Measurements from ENCODE around the gene THUMPD1.
"Not testable (repeated sequence)": the region's sequence is repeated elsewhere in the genome, so short reads cannot be mapped to it uniquely, and the experiment has no call there.

The THUMPD1 gene

DNA sequence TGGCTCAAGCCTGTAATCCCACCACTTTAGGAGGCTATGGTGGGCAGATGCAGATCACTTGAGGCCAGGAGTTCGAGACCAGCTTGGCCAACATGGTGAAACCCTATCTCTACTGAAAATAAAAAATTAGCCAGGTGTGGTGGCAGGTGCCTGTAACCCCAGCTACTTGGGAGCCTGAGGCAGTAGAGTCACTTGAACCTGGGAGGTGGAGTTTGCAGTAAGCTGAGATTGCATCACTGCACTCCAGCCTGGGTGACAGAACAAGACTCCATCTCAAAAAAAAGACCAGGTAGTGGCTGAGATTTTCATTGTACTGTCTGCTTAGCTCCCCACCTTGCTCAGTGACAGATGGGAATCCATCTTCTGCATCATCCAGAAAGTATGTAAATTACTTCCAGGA, 22.8 kb upstream of the THUMPD1 start:
- not testable (repeated sequence) for H2BK5ac ChIP-seq (ENCODE audit: low read length); H3K4me3 ChIP-seq (ENCODE audit: low read length in 2 of 2); H3K36me3 ChIP-seq (replicated peaks in 1 of 2; ENCODE audit: control insufficient read depth in 2 of 2, insufficient read depth in 2 of 2, low read length in 2 of 2); H2BK120ac ChIP-seq (ENCODE audit: low read depth, low read length); H4K8ac ChIP-seq (ENCODE audit: low read depth, low read length); H2BK12ac ChIP-seq (ENCODE audit: low read length); H3K14ac ChIP-seq (ENCODE audit: low read length); H3K79me1 ChIP-seq (ENCODE audit: low read depth, low read length); H3K23ac ChIP-seq (ENCODE audit: low read depth, low read length, poor library complexity); H3K4me2 ChIP-seq (ENCODE audit: insufficient read depth, low read length, poor library complexity, severe bottlenecking); H3K4ac ChIP-seq (ENCODE audit: low read length); H3K4me1 ChIP-seq (ENCODE audit: control insufficient read depth in 2 of 2, insufficient read depth in 1 of 2, low read depth in 1 of 2, low read length in 2 of 2); H3K27ac ChIP-seq (replicated peaks; ENCODE audit: low read length); H2AFZ ChIP-seq (ENCODE audit: low read length); DNase-seq (ENCODE audit: low spot score); H3K27me3 ChIP-seq (ENCODE audit: control insufficient read depth in 3 of 3, insufficient read depth in 3 of 3, low read depth in 1 of 3, low read length in 3 of 3); H3K18ac ChIP-seq (ENCODE audit: low read length); H3K9ac ChIP-seq (ENCODE audit: low read depth, low read length, poor library complexity); H4K91ac ChIP-seq (ENCODE audit: low read depth, low read length, poor library complexity); H2AK5ac ChIP-seq (ENCODE audit: low read depth, low read length); H2BK15ac ChIP-seq (ENCODE audit: low read length)
- WGBS, 2 donors (ENCODE audit: extremely low coverage in 2 of 2, insufficient read length in 2 of 2, insufficient replicate concordance in 1 of 2) = no CpG with 5 or more reads among the region's 1 CpG
- H3K9me3 ChIP-seq (replicated peaks in 1 of 2; ENCODE audit: control insufficient read depth in 2 of 2, insufficient read depth in 1 of 2, low read depth in 1 of 2, low read length in 2 of 2) = peaks cover 1 to 13% of the 10 kb centered on the region in 2 donors

DNA sequence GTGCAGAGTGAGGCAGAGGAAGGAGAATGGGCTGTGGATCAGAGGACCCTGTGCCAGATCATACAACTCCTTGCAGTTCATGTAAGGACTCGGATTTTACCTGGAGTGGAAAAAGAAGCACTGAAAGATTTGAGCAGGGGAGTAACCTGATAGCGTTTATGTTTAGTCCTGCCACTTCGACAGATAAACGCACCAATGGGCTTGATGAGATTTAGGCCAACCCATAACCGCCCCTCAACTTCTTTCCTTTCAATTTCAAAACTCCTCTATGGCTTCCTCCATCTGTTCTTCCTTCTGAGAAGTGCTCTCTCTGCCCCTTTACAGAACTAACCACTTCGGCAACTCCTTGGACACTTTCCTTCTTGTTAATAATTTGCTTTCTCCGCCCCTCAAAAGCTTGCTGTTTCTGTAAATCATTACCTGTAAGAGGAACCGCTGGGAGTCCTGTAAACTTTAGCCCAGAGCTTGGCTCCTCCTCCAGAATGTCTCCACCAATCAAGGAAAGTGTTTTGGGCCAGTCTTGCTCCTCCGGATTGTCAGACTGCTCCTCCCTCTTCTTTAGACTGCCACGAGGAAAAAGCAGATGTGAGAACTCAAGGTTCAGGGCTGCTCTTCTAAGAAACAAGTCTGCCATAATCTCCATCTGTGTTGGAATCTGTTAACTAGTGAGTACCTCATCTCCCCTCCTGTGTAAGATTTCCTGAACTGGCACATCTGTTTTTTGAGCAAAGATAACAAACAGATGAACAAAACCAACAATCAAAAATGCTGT, 22.0 kb upstream of the THUMPD1 start, which contains the start of gene ACSM3:
Gene ACSM3, plus strand, starts transcription at position 554 of the 772 bp plus-strand sequence. CDS start 6,021 bp downstream, outside the sequence.
- H3K27ac ChIP-seq (replicated peaks; ENCODE audit: low read length) = no peak within 1 kb of the TSS
- no peak within 1 kb of the TSS for H2BK5ac ChIP-seq (ENCODE audit: low read length)

DNA sequence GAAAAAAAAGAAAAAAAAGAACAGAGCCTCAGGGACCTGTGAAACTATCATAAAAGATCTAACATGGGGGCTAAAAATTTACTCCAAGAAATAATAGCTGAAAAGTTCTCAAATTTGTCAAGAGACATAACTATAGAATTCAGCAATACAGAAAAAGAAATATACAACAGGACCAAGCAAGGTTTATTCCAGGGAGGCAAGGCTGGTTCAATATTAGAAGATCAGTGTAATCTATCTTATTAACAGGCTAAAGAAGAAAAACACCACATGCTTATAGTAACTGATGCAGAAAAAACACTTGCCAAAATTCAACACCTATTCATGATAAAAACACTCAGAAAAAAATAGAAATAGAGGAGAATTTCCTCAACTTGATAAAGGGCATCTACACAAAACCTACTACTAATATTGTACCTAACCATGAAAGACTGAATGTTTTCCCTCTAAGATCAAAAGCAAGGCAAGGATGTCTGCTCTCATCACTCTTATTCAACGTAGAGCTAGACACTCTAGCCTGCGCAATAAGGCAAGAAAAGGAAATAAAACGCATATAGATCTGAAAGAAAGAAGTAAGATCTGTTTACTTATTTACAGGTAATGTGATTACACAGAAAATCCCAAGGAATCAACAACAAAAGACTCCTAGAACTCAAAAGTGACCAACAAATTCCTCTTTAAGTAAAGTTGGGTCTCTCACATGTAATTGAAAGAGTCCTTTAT, 20.9 kb upstream of the THUMPD1 start:
- no peak overlapping the region for H4K8ac ChIP-seq (ENCODE audit: low read depth, low read length)
- no peaks in the 10 kb centered on the region for H3K27me3 ChIP-seq (ENCODE audit: control insufficient read depth in 3 of 3, insufficient read depth in 3 of 3, low read depth in 1 of 3, low read length in 3 of 3)
- H3K27ac ChIP-seq (replicated peaks; ENCODE audit: low read length) = no peak overlapping the region

More for the DNA sequence above, 22.0 kb upstream of the THUMPD1 start, which contains the start of gene ACSM3:
- H3K23ac ChIP-seq (ENCODE audit: low read depth, low read length, poor library complexity) = no peak within 1 kb of the TSS
- DNase-seq (ENCODE audit: low spot score) = peak; percentile 5
- H3K18ac ChIP-seq (ENCODE audit: low read length) = no peak within 1 kb of the TSS
- H3K4me1 ChIP-seq (ENCODE audit: control insufficient read depth in 2 of 2, insufficient read depth in 1 of 2, low read depth in 1 of 2, low read length in 2 of 2) = peaks cover 0 to 1% of the 10 kb centered on the region in 2 donors
- no peak within 1 kb of the TSS for H3K4me2 ChIP-seq (ENCODE audit: insufficient read depth, low read length, poor library complexity, severe bottlenecking)
- H2AFZ ChIP-seq (ENCODE audit: low read length) = peak within 1 kb of the TSS; percentile 91
- peaks cover 1 to 13% of the 10 kb centered on the region in 2 donors for H3K9me3 ChIP-seq (replicated peaks in 1 of 2; ENCODE audit: control insufficient read depth in 2 of 2, insufficient read depth in 1 of 2, low read depth in 1 of 2, low read length in 2 of 2)
- no peaks in the 10 kb centered on the region for H3K36me3 ChIP-seq (replicated peaks in 1 of 2; ENCODE audit: control insufficient read depth in 2 of 2, insufficient read depth in 2 of 2, low read length in 2 of 2)
- no peak within 1 kb of the TSS for H2BK12ac ChIP-seq (ENCODE audit: low read length)
- H3K79me1 ChIP-seq (ENCODE audit: low read depth, low read length) = peaks cover 2% of the 10 kb centered on the region
- H2AK5ac ChIP-seq (ENCODE audit: low read depth, low read length) = no peak within 1 kb of the TSS
- H4K8ac ChIP-seq (ENCODE audit: low read depth, low read length) = no peak within 1 kb of the TSS
- no peak within 1 kb of the TSS for H2BK15ac ChIP-seq (ENCODE audit: low read length)
- H3K4ac ChIP-seq (ENCODE audit: low read length) = no peak within 1 kb of the TSS
- no peak within 1 kb of the TSS for H2BK120ac ChIP-seq (ENCODE audit: low read depth, low read length)
- H3K14ac ChIP-seq (ENCODE audit: low read length) = no peak within 1 kb of the TSS
- no peak within 1 kb of the TSS for H3K9ac ChIP-seq (ENCODE audit: low read depth, low read length, poor library complexity)
- peak within 1 kb of the TSS in 1 of 2 donors; percentile 25 for H3K4me3 ChIP-seq (ENCODE audit: low read length in 2 of 2)
- no peak within 1 kb of the TSS for H4K91ac ChIP-seq (ENCODE audit: low read depth, low read length, poor library complexity)
- WGBS, 2 donors (ENCODE audit: extremely low coverage in 2 of 2, insufficient read length in 2 of 2, insufficient replicate concordance in 1 of 2) = no CpG with 5 or more reads among the region's 10 CpGs
- no peaks in the 10 kb centered on the region for H3K27me3 ChIP-seq (ENCODE audit: control insufficient read depth in 3 of 3, insufficient read depth in 3 of 3, low read depth in 1 of 3, low read length in 3 of 3)

DNA sequence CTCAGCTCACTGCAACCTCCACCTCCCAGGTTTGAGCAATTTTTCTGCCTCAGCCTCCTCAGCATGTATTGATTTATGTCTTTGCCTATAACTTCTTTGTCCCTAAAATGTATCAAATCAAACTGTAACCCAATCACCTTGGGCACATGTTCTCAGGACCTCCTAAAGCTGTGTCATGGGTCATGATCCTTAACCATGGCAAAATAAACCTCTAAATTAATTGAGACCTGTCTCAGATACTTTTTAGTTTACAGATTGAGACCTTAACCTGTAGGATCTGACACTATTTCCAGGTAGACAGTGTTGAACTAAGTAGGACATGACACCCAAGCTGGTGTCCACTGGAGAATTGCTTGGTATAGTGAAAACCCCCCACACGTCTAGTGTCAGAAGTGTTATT, 19.6 kb upstream of the THUMPD1 start:
- WGBS, 2 donors (ENCODE audit: extremely low coverage in 2 of 2, insufficient read length in 2 of 2, insufficient replicate concordance in 1 of 2) = no CpG with 5 or more reads among the region's 1 CpG
- H3K18ac ChIP-seq (ENCODE audit: low read length) = no peak overlapping the region
- peaks cover 1 to 13% of the 10 kb centered on the region in 2 donors for H3K9me3 ChIP-seq (replicated peaks in 1 of 2; ENCODE audit: control insufficient read depth in 2 of 2, insufficient read depth in 1 of 2, low read depth in 1 of 2, low read length in 2 of 2)
- no peak overlapping the region for H3K4me2 ChIP-seq (ENCODE audit: insufficient read depth, low read length, poor library complexity, severe bottlenecking)
- H2BK12ac ChIP-seq (ENCODE audit: low read length) = no peak overlapping the region
- H3K27ac ChIP-seq (replicated peaks; ENCODE audit: low read length) = no peak overlapping the region
- H3K14ac ChIP-seq (ENCODE audit: low read length) = no peak overlapping the region
- H3K4me3 ChIP-seq (ENCODE audit: low read length in 2 of 2) = no peak overlapping the region
- no peak overlapping the region for H3K9ac ChIP-seq (ENCODE audit: low read depth, low read length, poor library complexity)
- H2BK120ac ChIP-seq (ENCODE audit: low read depth, low read length) = no peak overlapping the region
- H2BK15ac ChIP-seq (ENCODE audit: low read length) = no peak overlapping the region
- no peak for DNase-seq (ENCODE audit: low spot score)
- no peak overlapping the region for H4K8ac ChIP-seq (ENCODE audit: low read depth, low read length)
- no peak overlapping the region for H2AFZ ChIP-seq (ENCODE audit: low read length)
- no peaks in the 10 kb centered on the region for H3K36me3 ChIP-seq (replicated peaks in 1 of 2; ENCODE audit: control insufficient read depth in 2 of 2, insufficient read depth in 2 of 2, low read length in 2 of 2)
- peaks cover 2% of the 10 kb centered on the region for H3K79me1 ChIP-seq (ENCODE audit: low read depth, low read length)
- H3K23ac ChIP-seq (ENCODE audit: low read depth, low read length, poor library complexity) = no peak overlapping the region
- no peak overlapping the region for H2AK5ac ChIP-seq (ENCODE audit: low read depth, low read length)
- peaks cover 0 to 1% of the 10 kb centered on the region in 2 donors for H3K4me1 ChIP-seq (ENCODE audit: control insufficient read depth in 2 of 2, insufficient read depth in 1 of 2, low read depth in 1 of 2, low read length in 2 of 2)
- no peaks in the 10 kb centered on the region for H3K27me3 ChIP-seq (ENCODE audit: control insufficient read depth in 3 of 3, insufficient read depth in 3 of 3, low read depth in 1 of 3, low read length in 3 of 3)
- H4K91ac ChIP-seq (ENCODE audit: low read depth, low read length, poor library complexity) = no peak overlapping the region
- no peak overlapping the region for H2BK5ac ChIP-seq (ENCODE audit: low read length)
- H3K4ac ChIP-seq (ENCODE audit: low read length) = no peak overlapping the region

More for the DNA sequence above, 20.9 kb upstream of the THUMPD1 start:
- Histone ChIP-seq H2AK5ac (ENCODE audit: low read depth, low read length) (no peak overlapping the region), H3K79me1 (ENCODE audit: low read depth, low read length) (peaks cover 2% of the 10 kb centered on the region), H2BK5ac (ENCODE audit: low read length) (no peak overlapping the region), H4K91ac (ENCODE audit: low read depth, low read length, poor library complexity) (no peak overlapping the region), H3K14ac (ENCODE audit: low read length) (no peak overlapping the region), H3K23ac (ENCODE audit: low read depth, low read length, poor library complexity) (no peak overlapping the region), H3K4me2 (ENCODE audit: insufficient read depth, low read length, poor library complexity, severe bottlenecking) (no peak overlapping the region), H3K36me3 (replicated peaks in 1 of 2; ENCODE audit: control insufficient read depth in 2 of 2, insufficient read depth in 2 of 2, low read length in 2 of 2) (no peaks in the 10 kb centered on the region), H2BK120ac (ENCODE audit: low read depth, low read length) (no peak overlapping the region), H3K4me3 (ENCODE audit: low read length in 2 of 2) (no peak overlapping the region), H2BK12ac (ENCODE audit: low read length) (no peak overlapping the region), H3K9me3 (replicated peaks in 1 of 2; ENCODE audit: control insufficient read depth in 2 of 2, insufficient read depth in 1 of 2, low read depth in 1 of 2, low read length in 2 of 2) (peaks cover 1 to 13% of the 10 kb centered on the region in 2 donors), H3K4ac (ENCODE audit: low read length) (no peak overlapping the region), H2AFZ (ENCODE audit: low read length) (no peak overlapping the region), H3K9ac (ENCODE audit: low read depth, low read length, poor library complexity) (no peak overlapping the region), H3K4me1 (ENCODE audit: control insufficient read depth in 2 of 2, insufficient read depth in 1 of 2, low read depth in 1 of 2, low read length in 2 of 2) (peaks cover 0 to 1% of the 10 kb centered on the region in 2 donors), H2BK15ac (ENCODE audit: low read length) (no peak overlapping the region), H3K18ac (ENCODE audit: low read length) (no peak overlapping the region)
- no peak for DNase-seq (ENCODE audit: low spot score)
- no CpG with 5 or more reads among the region's 3 CpGs for WGBS, 2 donors (ENCODE audit: extremely low coverage in 2 of 2, insufficient read length in 2 of 2, insufficient replicate concordance in 1 of 2)
